Neuronal stem cell (in vitro differentiated cells): ENCODE results near the gene CCDC92.

Source experiments
- DNase-seq: peaks from one replicate; pipeline ENCODE4 v3.0.0-alpha.2; 2013; ENCODE audit warnings: low spot score
- H2AFZ ChIP-seq: one replicate; pipeline ENCODE4 v1.6.1; 2013; ENCODE audit warnings: mild to moderate bottlenecking, low read length, inconsistent platforms
- H2AK5ac ChIP-seq: 2 replicates; pipeline ENCODE4 v1.6.1; 2013; ENCODE audit warnings: low read depth, mild to moderate bottlenecking, inconsistent platforms, low read length, moderate library complexity, mixed read lengths
- H2BK120ac ChIP-seq: 2 replicates; pipeline ENCODE4 v1.6.1; 2013; ENCODE audit warnings: low read depth, mild to moderate bottlenecking, inconsistent platforms, low read length, moderate library complexity, mixed read lengths
- H2BK12ac ChIP-seq: one replicate; pipeline ENCODE4 v1.6.1; 2013; ENCODE audit warnings: low read length, inconsistent platforms
- H2BK15ac ChIP-seq: 2 replicates; pipeline ENCODE4 v1.6.1; 2013; ENCODE audit warnings: mild to moderate bottlenecking, low read length, inconsistent platforms, mixed read lengths
- H2BK5ac ChIP-seq: one replicate; pipeline ENCODE4 v1.6.1; 2013; ENCODE audit warnings: inconsistent platforms, mild to moderate bottlenecking, low read length, moderate library complexity
- H3K14ac ChIP-seq: one replicate; pipeline ENCODE4 v1.6.1; 2013; ENCODE audit warnings: low read length, inconsistent platforms
- H3K18ac ChIP-seq: 2 replicates; pipeline ENCODE4 v1.6.1; 2013; ENCODE audit warnings: low read length, inconsistent platforms
- H3K23ac ChIP-seq: 2 replicates; pipeline ENCODE4 v1.6.1; 2013; ENCODE audit warnings: low read depth, mild to moderate bottlenecking, mixed read lengths, low read length, inconsistent platforms; ENCODE audit not compliant: poor library complexity
- H3K27ac ChIP-seq: replicated peaks from 3 replicates; pipeline ENCODE4 v1.5.1; 2013; ENCODE audit warnings: low read length, inconsistent platforms
- H3K27me3 ChIP-seq, 3 experiments: 2 replicates each; pipeline ENCODE4 v1.6.1; 2013; ENCODE audit warnings: low read length in 3 of 3, mild to moderate bottlenecking in 2 of 3, inconsistent platforms in 1 of 3, low read depth in 1 of 3, mixed read lengths in 1 of 3, moderate library complexity in 1 of 3; ENCODE audit not compliant: control insufficient read depth in 3 of 3, insufficient read depth in 3 of 3
- H3K36me3 ChIP-seq, 2 donors: replicated peaks in 1 of 2; 2 replicates each; pipeline ENCODE4 v1.6.1; 2013; ENCODE audit warnings: low read length in 2 of 2; ENCODE audit not compliant: control insufficient read depth in 2 of 2, insufficient read depth in 2 of 2
- H3K4ac ChIP-seq: 2 replicates; pipeline ENCODE4 v1.6.1; 2013; ENCODE audit warnings: inconsistent platforms, mild to moderate bottlenecking, low read length, moderate library complexity
- H3K4me1 ChIP-seq, 2 donors: 1 replicate in 1 of 2; 2 replicates in 1 of 2; pipeline ENCODE4 v1.6.1; 2013; ENCODE audit warnings: low read length in 2 of 2, low read depth in 1 of 2; ENCODE audit not compliant: control insufficient read depth in 2 of 2, insufficient read depth in 1 of 2
- H3K4me2 ChIP-seq: one replicate; pipeline ENCODE4 v1.6.1; 2013; ENCODE audit warnings: mild to moderate bottlenecking, low read length, inconsistent platforms; ENCODE audit not compliant: insufficient read depth, poor library complexity, severe bottlenecking
- H3K4me3 ChIP-seq, 2 donors: 2 replicates each; pipeline ENCODE4 v1.5.1; 2013; ENCODE audit warnings: low read length in 2 of 2, mild to moderate bottlenecking in 2 of 2, inconsistent platforms in 1 of 2, moderate library complexity in 1 of 2
- H3K79me1 ChIP-seq: one replicate; pipeline ENCODE4 v1.6.1; 2013; ENCODE audit warnings: low read depth, mild to moderate bottlenecking, inconsistent platforms, low read length, moderate library complexity
- H3K9ac ChIP-seq: one replicate; pipeline ENCODE4 v1.6.1; 2013; ENCODE audit warnings: mild to moderate bottlenecking, low read depth, low read length, inconsistent platforms; ENCODE audit not compliant: poor library complexity
- H3K9me3 ChIP-seq, 2 donors: replicated peaks in 1 of 2; 2 replicates each; pipeline versions ENCODE3 to v1.6.1; 2013; ENCODE audit warnings: low read length in 2 of 2, mild to moderate bottlenecking in 2 of 2, inconsistent platforms in 1 of 2, low read depth in 1 of 2, mixed read lengths in 1 of 2, moderate library complexity in 1 of 2; ENCODE audit not compliant: control insufficient read depth in 2 of 2, insufficient read depth in 1 of 2
- H4K8ac ChIP-seq: one replicate; pipeline ENCODE4 v1.6.1; 2013; ENCODE audit warnings: low read depth, mild to moderate bottlenecking, inconsistent platforms, low read length, moderate library complexity
- H4K91ac ChIP-seq: one replicate; pipeline ENCODE4 v1.6.1; 2013; ENCODE audit warnings: low read length, low read depth, mild to moderate bottlenecking, inconsistent platforms; ENCODE audit not compliant: poor library complexity
- WGBS, 2 donors: extraction: QIAGEN DNeasy Blood & Tissue Kit; methylation state at CpG; one replicate each; pipeline ENCODE4 v1.1.7; 2013; ENCODE audit warnings: missing lambda C conversion rate in 2 of 2, mixed read lengths in 1 of 2; ENCODE audit not compliant: insufficient read length in 2 of 2, insufficient replicate concordance in 1 of 2; ENCODE audit errors: extremely low coverage in 2 of 2; 5-methylcytosine and 5-hydroxymethylcytosine counted together

Gene CCDC92

DNA sequence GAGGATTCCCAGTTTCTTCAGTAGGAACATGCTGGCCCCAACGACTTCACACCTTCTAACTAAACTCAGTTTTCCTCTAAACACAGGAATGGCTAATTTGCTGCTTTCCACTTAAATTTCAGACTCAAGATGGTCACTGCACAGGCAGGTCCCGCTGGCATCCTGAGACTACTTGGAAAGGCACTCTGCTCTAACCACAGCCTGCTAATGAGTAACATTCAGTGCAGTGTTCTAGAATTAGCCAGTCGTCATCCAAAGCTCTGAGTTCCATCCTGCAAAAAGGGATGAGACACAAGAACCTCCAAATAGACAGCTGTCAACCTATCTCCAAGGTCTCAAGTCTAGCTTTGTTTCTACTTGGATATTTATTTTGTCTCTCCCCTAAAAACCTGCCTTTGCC, 6.0 kb downstream of the CCDC92 start:
- Histone ChIP-seq H3K27ac (no peak overlapping the region), H2AFZ (no peak overlapping the region), H3K9ac (no peak overlapping the region), H4K8ac (no peak overlapping the region), H2BK120ac (no peak overlapping the region), H2BK5ac (no peak overlapping the region), H3K36me3 (peaks cover 0 to 17% of the 10 kb centered on the region in 2 donors), H3K79me1 (no peaks in the 10 kb centered on the region), H3K4ac (no peak overlapping the region), H2AK5ac (no peak overlapping the region), H3K23ac (no peak overlapping the region), H3K4me2 (no peak overlapping the region), H3K18ac (no peak overlapping the region), H3K4me1 (peaks cover 0 to 6% of the 10 kb centered on the region in 2 donors), H3K4me3 (no peak overlapping the region), H2BK12ac (no peak overlapping the region), H3K14ac (no peak overlapping the region), H3K27me3 (peaks cover 0 to 6% (median 0%) of the 10 kb centered on the region in 3 experiments), H2BK15ac (no peak overlapping the region), H4K91ac (no peak overlapping the region), H3K9me3 (no peaks in the 10 kb centered on the region)
- WGBS, 2 donors = no CpG with 5 or more reads among the region's 3 CpGs
- DNase-seq = no peak

DNA sequence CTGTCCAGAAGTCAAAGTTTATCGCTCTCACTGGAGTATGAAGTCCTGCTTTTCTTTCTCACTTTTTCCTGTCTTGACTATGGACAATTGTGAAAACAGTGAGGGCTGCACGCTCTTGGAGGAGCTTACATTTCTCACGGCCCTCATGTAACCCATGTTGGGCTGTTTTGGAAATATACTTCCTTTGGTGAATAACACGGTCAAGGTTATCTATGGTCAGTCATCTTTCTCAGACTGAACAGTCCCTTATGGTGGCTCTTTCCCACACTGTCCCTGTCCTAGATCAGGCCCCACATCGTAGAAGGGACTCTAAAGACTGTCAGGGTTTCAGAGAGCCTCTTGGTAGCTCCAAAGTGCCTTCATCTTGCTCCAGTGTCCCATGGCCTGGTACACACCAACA, 7.2 kb downstream of the CCDC92 start:
- Histone ChIP-seq H4K8ac (no peak overlapping the region), H3K4me3 (peak overlapping the region in 1 of 2 donors; percentile 48), H2BK12ac (no peak overlapping the region), H2BK5ac (no peak overlapping the region), H3K36me3 (peaks cover 0 to 17% of the 10 kb centered on the region in 2 donors), H3K4me1 (peaks cover 0 to 4% of the 10 kb centered on the region in 2 donors), H3K14ac (no peak overlapping the region), H2AFZ (no peak overlapping the region), H3K23ac (no peak overlapping the region), H3K4me2 (no peak overlapping the region), H3K9me3 (no peaks in the 10 kb centered on the region), H3K18ac (no peak overlapping the region), H2AK5ac (no peak overlapping the region), H2BK15ac (no peak overlapping the region), H3K9ac (no peak overlapping the region), H2BK120ac (no peak overlapping the region), H3K27ac (no peak overlapping the region), H3K4ac (no peak overlapping the region), H3K79me1 (no peaks in the 10 kb centered on the region), H3K27me3 (peaks cover 0 to 6% (median 0%) of the 10 kb centered on the region in 3 experiments), H4K91ac (no peak overlapping the region)
- DNase-seq = no peak
- no CpG with 5 or more reads among the region's 5 CpGs for WGBS, 2 donors

DNA sequence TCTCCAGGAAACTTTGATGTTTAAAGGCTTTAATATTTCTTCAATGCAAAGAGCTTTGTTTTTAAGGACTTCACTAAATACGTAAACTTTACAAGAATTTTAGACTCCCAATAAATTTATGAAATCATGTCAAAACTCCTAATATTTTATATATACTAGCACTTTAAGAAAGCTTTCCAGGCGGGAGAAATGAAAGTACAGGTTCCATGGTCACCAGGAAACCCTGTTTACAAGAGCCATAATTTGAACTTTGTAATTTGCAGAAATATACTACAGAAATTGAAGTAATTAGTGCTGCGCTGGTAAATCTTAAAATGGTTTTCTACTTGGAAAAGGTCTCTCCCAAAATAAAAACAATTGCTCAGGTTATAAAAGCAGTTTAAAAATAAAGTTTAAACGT, 8.8 kb downstream of the CCDC92 start:
- no peak overlapping the region for H2BK5ac ChIP-seq
- no peak overlapping the region for H2BK12ac ChIP-seq
- no peak overlapping the region for H3K4me2 ChIP-seq
- no peak overlapping the region for H3K18ac ChIP-seq
- H3K23ac ChIP-seq = no peak overlapping the region
- H3K27ac ChIP-seq = no peak overlapping the region
- no peaks in the 10 kb centered on the region for H3K27me3 ChIP-seq
- DNase-seq = no peak
- H2AFZ ChIP-seq = no peak overlapping the region
- H3K4ac ChIP-seq = no peak overlapping the region
- H3K14ac ChIP-seq = no peak overlapping the region
- H3K4me3 ChIP-seq = no peak overlapping the region
- no peaks in the 10 kb centered on the region for H3K79me1 ChIP-seq
- H4K91ac ChIP-seq = no peak overlapping the region
- no peak overlapping the region for H2BK120ac ChIP-seq
- no peaks in the 10 kb centered on the region for H3K9me3 ChIP-seq
- no CpG with 5 or more reads among the region's 4 CpGs for WGBS, 2 donors
- H3K36me3 ChIP-seq = peaks cover 0 to 17% of the 10 kb centered on the region in 2 donors
- no peak overlapping the region for H4K8ac ChIP-seq
- no peak overlapping the region for H2AK5ac ChIP-seq
- peaks cover 0 to 4% of the 10 kb centered on the region in 2 donors for H3K4me1 ChIP-seq
- no peak overlapping the region for H3K9ac ChIP-seq
- H2BK15ac ChIP-seq = no peak overlapping the region

DNA sequence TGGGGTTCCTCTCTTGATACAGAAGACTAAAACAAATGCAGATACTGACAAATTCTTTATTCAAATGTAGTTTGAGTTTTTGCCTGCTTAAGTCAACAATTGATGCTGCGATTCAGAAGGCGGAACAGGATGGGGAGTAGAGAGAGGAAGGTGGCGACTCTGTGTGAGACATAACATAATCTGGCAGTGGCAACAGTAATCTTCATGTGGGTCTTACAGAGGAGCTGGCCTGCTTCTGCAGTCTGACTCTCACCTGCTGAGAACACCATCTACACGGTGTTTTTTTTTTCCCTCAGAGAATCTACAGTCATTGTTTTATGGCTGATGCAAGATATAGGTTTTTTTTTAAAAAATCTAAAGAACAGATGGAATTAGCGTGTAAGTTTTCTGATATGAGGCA, 10.1 kb downstream of the CCDC92 start:
- Histone ChIP-seq H3K9me3 (no peaks in the 10 kb centered on the region), H4K8ac (no peak overlapping the region), H3K14ac (no peak overlapping the region), H3K36me3 (peaks cover 0 to 12% of the 10 kb centered on the region in 2 donors), H3K9ac (no peak overlapping the region), H3K27me3 (no peaks in the 10 kb centered on the region), H2BK5ac (no peak overlapping the region), H3K4me2 (no peak overlapping the region), H2BK15ac (no peak overlapping the region), H2BK120ac (no peak overlapping the region), H2AK5ac (no peak overlapping the region), H3K4ac (no peak overlapping the region), H3K27ac (no peak overlapping the region), H3K4me3 (no peak overlapping the region), H3K23ac (no peak overlapping the region), H2BK12ac (no peak overlapping the region), H3K4me1 (peaks cover 0 to 4% of the 10 kb centered on the region in 2 donors), H2AFZ (no peak overlapping the region), H4K91ac (no peak overlapping the region), H3K18ac (no peak overlapping the region), H3K79me1 (no peaks in the 10 kb centered on the region)
- no peak for DNase-seq
- no CpG with 5 or more reads among the region's 5 CpGs for WGBS, 2 donors
